ENCODE data around the gene LRRC59. TPM values are rescaled to one million over a fixed set of nuclear protein-coding genes. Genes with fewer than 3 reads are reported as not detected.
"Not testable (repeated sequence)": the region's sequence is repeated elsewhere in the genome, so short reads cannot be mapped to it uniquely, and the experiment has no call there.

Gene LRRC59
- polyA plus RNA-seq, 1 donor (not counting 4 experiments of a cell fraction or from before 2014, with no cell fraction given), result 152 TPM

DNA sequence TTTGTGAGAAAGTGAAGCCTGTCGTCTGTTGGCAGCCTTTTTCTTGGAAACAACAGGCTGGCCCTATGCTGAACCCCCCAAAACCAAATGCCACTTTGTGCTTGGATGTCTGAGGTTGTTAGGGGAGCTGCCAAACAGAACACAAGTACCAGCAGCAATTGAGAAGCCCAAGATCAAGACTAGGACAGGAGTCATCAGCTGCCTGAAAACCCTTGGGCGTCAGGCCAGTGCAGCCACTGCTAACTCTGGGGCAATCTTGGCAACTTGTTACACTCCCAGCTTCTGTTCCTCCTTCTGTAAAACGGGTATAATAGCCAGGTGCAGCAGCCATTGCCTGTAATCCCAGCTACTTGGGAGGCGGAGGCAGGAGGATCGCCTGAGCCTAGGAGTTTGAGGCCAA lies 9.3 kb upstream of the LRRC59 start:
- no peaks in the 10 kb centered on the region for H4K20me1 ChIP-seq (ENCODE audit: control insufficient read depth, extremely low read depth, insufficient read depth, low read length)
- DNase-seq (ENCODE audit: low read depth, low spot score) (no peak), FAIRE-seq (no peak)
- dilution Hi-C loops (cut with MboI; ENCODE audit: extremely low pct_ligation_motif_present, low sequenced_read_pairs), result no loop called here
- no peak overlapping the region for H3K4me3 ChIP-seq (ENCODE audit: control insufficient read depth in 2 of 3, extremely low read depth in 1 of 3, insufficient read depth in 2 of 3, low read depth in 1 of 3, low read length in 3 of 3)
- no peak for TF ChIP-seq EZH2 (IDR thresholded peaks at IDR 0.05; ENCODE audit: low read length)
- TF ChIP-seq, protein P1, sequence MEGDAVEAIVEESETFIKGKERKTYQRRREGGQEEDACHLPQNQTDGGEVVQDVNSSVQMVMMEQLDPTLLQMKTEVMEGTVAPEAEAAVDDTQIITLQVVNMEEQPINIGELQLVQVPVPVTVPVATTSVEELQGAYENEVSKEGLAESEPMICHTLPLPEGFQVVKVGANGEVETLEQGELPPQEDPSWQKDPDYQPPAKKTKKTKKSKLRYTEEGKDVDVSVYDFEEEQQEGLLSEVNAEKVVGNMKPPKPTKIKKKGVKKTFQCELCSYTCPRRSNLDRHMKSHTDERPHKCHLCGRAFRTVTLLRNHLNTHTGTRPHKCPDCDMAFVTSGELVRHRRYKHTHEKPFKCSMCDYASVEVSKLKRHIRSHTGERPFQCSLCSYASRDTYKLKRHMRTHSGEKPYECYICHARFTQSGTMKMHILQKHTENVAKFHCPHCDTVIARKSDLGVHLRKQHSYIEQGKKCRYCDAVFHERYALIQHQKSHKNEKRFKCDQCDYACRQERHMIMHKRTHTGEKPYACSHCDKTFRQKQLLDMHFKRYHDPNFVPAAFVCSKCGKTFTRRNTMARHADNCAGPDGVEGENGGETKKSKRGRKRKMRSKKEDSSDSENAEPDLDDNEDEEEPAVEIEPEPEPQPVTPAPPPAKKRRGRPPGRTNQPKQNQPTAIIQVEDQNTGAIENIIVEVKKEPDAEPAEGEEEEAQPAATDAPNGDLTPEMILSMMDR (optimal IDR thresholded peaks at IDR 0.05 in 1 of 3, IDR thresholded peaks at IDR 0.05 in 1 of 3, conservative IDR thresholded peaks at IDR 0.05 in 1 of 3; ENCODE audit: extremely low read depth in 1 of 3, insufficient read depth in 2 of 3, low read length in 3 of 3), result no peak
- no peaks in the 10 kb centered on the region for H3K27me3 ChIP-seq (ENCODE audit: control insufficient read depth, extremely low read depth, insufficient read depth, low read length)
- no peak overlapping the region for H2AFZ ChIP-seq (ENCODE audit: control insufficient read depth, low read length)
- H3K4me1 ChIP-seq (ENCODE audit: control insufficient read depth, extremely low read depth, insufficient read depth, low read length), result no peaks in the 10 kb centered on the region
- no peak overlapping the region for H3K4me2 ChIP-seq (ENCODE audit: control insufficient read depth, extremely low read depth, insufficient read depth, low read depth, low read length)
- no peaks in the 10 kb centered on the region for H3K9me1 ChIP-seq (ENCODE audit: control insufficient read depth, extremely low read depth, insufficient read depth, low read length)
- H3K9ac ChIP-seq (ENCODE audit: control insufficient read depth, extremely low read depth, insufficient read depth, low read length), result no peak overlapping the region
- no peaks in the 10 kb centered on the region for H3K36me3 ChIP-seq (ENCODE audit: control insufficient read depth in 2 of 2, extremely low read depth in 1 of 2, insufficient read depth in 2 of 2, low read length in 2 of 2)
- H3K79me2 ChIP-seq (ENCODE audit: control insufficient read depth, insufficient read depth, low read length), result no peaks in the 10 kb centered on the region
- H3K9me3 ChIP-seq (ENCODE audit: control insufficient read depth, low read depth, low read length), result no peaks in the 10 kb centered on the region
- H3K27ac ChIP-seq (ENCODE audit: control insufficient read depth, insufficient read depth, low read length), result no peak overlapping the region

DNA sequence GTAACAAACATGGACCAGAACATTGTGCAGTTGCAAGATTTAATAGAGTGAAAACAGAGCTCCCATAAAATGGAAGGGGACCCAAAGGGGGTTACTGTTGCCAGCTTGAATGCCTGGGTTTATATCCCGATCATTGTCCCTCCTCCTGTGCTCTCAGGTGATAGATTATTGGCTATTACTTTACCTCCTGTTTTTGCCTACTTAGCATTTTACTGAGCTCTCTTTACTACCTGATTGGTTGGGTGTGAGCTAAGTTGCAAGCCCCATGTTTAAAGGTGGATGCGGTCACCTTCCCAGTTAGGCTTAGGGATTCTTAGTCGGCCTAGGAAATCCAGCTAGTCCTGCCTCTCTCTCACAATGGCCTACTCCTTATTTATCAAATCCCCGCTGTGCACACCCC lies 8.0 kb upstream of the LRRC59 start:
- H3K9ac ChIP-seq (ENCODE audit: control insufficient read depth, extremely low read depth, insufficient read depth, low read length); H3K27me3 ChIP-seq (ENCODE audit: control insufficient read depth, extremely low read depth, insufficient read depth, low read length); H3K36me3 ChIP-seq (ENCODE audit: control insufficient read depth in 2 of 2, extremely low read depth in 1 of 2, insufficient read depth in 2 of 2, low read length in 2 of 2); DNase-seq (ENCODE audit: low read depth, low spot score); H3K9me1 ChIP-seq (ENCODE audit: control insufficient read depth, extremely low read depth, insufficient read depth, low read length); H3K9me3 ChIP-seq (ENCODE audit: control insufficient read depth, low read depth, low read length); H4K20me1 ChIP-seq (ENCODE audit: control insufficient read depth, extremely low read depth, insufficient read depth, low read length); FAIRE-seq; H3K79me2 ChIP-seq (ENCODE audit: control insufficient read depth, insufficient read depth, low read length); H3K4me1 ChIP-seq (ENCODE audit: control insufficient read depth, extremely low read depth, insufficient read depth, low read length); H2AFZ ChIP-seq (ENCODE audit: control insufficient read depth, low read length); dilution Hi-C loops (cut with MboI; ENCODE audit: extremely low pct_ligation_motif_present, low sequenced_read_pairs); H3K27ac ChIP-seq (ENCODE audit: control insufficient read depth, insufficient read depth, low read length); H3K4me2 ChIP-seq (ENCODE audit: control insufficient read depth, extremely low read depth, insufficient read depth, low read depth, low read length); H3K4me3 ChIP-seq (ENCODE audit: control insufficient read depth in 2 of 3, extremely low read depth in 1 of 3, insufficient read depth in 2 of 3, low read depth in 1 of 3, low read length in 3 of 3): not testable (repeated sequence)

DNA sequence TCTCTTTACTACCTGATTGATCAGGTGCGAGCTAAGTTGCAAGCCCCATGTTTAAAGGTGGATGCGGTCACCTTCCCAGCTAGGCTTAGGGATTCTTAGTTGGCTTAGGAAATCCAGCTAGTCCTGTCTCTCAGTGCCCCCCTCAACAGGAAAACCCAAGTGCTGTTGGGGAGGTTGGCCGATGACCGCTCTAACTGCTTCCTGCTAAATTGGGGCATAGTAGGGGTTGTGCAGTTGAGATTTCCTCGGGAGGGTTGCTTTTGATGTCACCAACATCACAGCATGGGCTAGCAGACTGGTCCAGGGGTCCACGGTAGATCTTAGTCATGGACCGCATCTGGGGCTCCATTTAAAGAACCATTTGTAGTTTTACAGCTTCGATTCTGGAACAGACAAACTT lies 2.3 kb upstream of the LRRC59 start:
- H3K4me3 ChIP-seq (ENCODE audit: control insufficient read depth in 2 of 3, extremely low read depth in 1 of 3, insufficient read depth in 2 of 3, low read depth in 1 of 3, low read length in 3 of 3); FAIRE-seq; dilution Hi-C loops (cut with MboI; ENCODE audit: extremely low pct_ligation_motif_present, low sequenced_read_pairs); H2AFZ ChIP-seq (ENCODE audit: control insufficient read depth, low read length); H3K9me1 ChIP-seq (ENCODE audit: control insufficient read depth, extremely low read depth, insufficient read depth, low read length); H4K20me1 ChIP-seq (ENCODE audit: control insufficient read depth, extremely low read depth, insufficient read depth, low read length); H3K36me3 ChIP-seq (ENCODE audit: control insufficient read depth in 2 of 2, extremely low read depth in 1 of 2, insufficient read depth in 2 of 2, low read length in 2 of 2); H3K9me3 ChIP-seq (ENCODE audit: control insufficient read depth, low read depth, low read length); H3K27me3 ChIP-seq (ENCODE audit: control insufficient read depth, extremely low read depth, insufficient read depth, low read length); H3K9ac ChIP-seq (ENCODE audit: control insufficient read depth, extremely low read depth, insufficient read depth, low read length); H3K4me2 ChIP-seq (ENCODE audit: control insufficient read depth, extremely low read depth, insufficient read depth, low read depth, low read length); H3K27ac ChIP-seq (ENCODE audit: control insufficient read depth, insufficient read depth, low read length); DNase-seq (ENCODE audit: low read depth, low spot score): not testable (repeated sequence)
- Histone ChIP-seq H3K4me1 (ENCODE audit: control insufficient read depth, extremely low read depth, insufficient read depth, low read length) (peaks cover 17% of the 10 kb centered on the region), H3K79me2 (ENCODE audit: control insufficient read depth, insufficient read depth, low read length) (peaks cover 28% of the 10 kb centered on the region)

DNA sequence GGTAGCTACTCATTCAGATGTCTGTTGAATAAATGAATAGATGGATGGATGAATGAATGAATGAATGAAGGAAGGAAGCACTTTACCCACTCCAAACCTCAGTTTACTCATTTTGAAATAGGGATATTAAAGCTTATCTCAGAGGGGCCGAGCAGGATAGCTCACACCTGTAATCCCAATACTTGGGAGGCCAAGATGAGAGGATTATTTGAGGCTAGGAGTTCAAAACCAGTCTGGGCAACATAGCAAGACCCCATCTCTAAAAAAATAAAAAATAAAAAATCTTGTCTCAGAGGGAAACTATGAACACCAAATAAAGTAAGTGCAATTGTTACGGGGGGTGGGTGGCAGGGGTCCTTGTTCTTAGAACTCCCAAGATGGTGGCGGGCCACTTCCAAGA lies 1.3 kb upstream of the LRRC59 start:
- H3K27ac ChIP-seq (ENCODE audit: control insufficient read depth, insufficient read depth, low read length); H3K27me3 ChIP-seq (ENCODE audit: control insufficient read depth, extremely low read depth, insufficient read depth, low read length); H4K20me1 ChIP-seq (ENCODE audit: control insufficient read depth, extremely low read depth, insufficient read depth, low read length); FAIRE-seq; H3K4me3 ChIP-seq (ENCODE audit: control insufficient read depth in 2 of 3, extremely low read depth in 1 of 3, insufficient read depth in 2 of 3, low read depth in 1 of 3, low read length in 3 of 3); DNase-seq (ENCODE audit: low read depth, low spot score); H2AFZ ChIP-seq (ENCODE audit: control insufficient read depth, low read length); dilution Hi-C loops (cut with MboI; ENCODE audit: extremely low pct_ligation_motif_present, low sequenced_read_pairs); H3K9me3 ChIP-seq (ENCODE audit: control insufficient read depth, low read depth, low read length); H3K9ac ChIP-seq (ENCODE audit: control insufficient read depth, extremely low read depth, insufficient read depth, low read length); H3K9me1 ChIP-seq (ENCODE audit: control insufficient read depth, extremely low read depth, insufficient read depth, low read length); H3K4me2 ChIP-seq (ENCODE audit: control insufficient read depth, extremely low read depth, insufficient read depth, low read depth, low read length): not testable (repeated sequence)
- peaks cover 37% of the 10 kb centered on the region for H3K79me2 ChIP-seq (ENCODE audit: control insufficient read depth, insufficient read depth, low read length)
- H3K4me1 ChIP-seq (ENCODE audit: control insufficient read depth, extremely low read depth, insufficient read depth, low read length), result peaks cover 17% of the 10 kb centered on the region
- H3K36me3 ChIP-seq (ENCODE audit: control insufficient read depth in 2 of 2, extremely low read depth in 1 of 2, insufficient read depth in 2 of 2, low read length in 2 of 2), result peaks cover 8 to 18% of the 10 kb centered on the region in 2 experiments
